Hematopoietic multipotent progenitor cell treated with erythropoietin and hydrocortisone succinate and interleukin-3 and kit ligand, for 4 days (in vitro differentiated cells): ENCODE results near the gene HOXC6.

Experiments
- DNase-seq: peaks from one replicate; pipeline ENCODE4 v3.0.0-alpha.2; 2015

Gene HOXC6

DNA sequence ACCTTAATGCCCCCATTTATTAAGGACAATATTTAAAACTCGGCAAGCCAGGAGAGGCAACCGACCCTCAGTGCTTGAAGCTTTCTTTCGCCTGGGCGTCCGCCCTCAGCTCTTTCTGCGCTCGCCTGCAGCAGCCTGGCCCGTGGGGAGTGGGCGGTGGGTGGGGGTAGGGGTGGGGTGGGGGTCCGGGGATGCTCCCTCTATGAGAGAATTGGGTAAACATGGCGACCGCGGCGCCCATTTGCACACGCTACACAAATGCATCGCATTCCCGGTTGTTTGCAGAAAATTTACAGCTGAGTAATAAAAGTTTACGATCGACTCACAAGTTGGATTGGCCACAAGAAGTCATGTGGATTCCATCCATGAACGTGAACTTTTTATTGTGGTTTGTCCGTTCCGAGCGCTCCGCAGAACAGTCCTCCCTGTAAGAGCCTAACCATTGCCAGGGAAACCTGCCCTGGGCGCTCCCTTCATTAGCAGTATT is 11.7 kb upstream of the HOXC6 start:
- no peak for DNase-seq

DNA sequence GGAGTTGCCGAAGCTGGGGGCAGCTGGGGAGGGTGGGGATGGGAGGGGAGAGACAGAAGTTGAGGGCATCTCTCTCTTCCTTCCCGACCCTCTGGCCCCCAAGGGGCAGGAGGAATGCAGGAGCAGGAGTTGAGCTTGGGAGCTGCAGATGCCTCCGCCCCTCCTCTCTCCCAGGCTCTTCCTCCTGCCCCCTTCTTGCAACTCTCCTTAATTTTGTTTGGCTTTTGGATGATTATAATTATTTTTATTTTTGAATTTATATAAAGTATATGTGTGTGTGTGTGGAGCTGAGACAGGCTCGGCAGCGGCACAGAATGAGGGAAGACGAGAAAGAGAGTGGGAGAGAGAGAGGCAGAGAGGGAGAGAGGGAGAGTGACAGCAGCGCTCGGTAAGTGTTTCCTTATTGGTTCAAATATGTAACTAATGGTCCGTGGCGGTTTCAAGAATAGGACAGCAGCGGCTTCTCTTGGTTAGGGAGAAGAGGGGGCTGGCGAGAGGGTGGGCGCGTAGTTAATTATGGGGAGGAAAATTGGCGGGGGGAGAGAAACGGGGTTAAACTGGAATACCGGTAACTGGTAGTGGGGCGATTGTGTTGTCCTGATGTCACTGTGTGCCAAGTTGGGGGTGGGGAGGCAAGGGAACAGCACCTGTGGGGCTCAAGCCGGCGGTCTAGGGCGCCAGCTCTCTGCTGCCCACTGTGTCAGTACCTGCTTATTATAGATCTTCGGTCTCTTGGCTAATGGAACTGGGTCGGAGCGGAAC is 11.0 kb upstream of the HOXC6 start:
- no peak for DNase-seq

DNA sequence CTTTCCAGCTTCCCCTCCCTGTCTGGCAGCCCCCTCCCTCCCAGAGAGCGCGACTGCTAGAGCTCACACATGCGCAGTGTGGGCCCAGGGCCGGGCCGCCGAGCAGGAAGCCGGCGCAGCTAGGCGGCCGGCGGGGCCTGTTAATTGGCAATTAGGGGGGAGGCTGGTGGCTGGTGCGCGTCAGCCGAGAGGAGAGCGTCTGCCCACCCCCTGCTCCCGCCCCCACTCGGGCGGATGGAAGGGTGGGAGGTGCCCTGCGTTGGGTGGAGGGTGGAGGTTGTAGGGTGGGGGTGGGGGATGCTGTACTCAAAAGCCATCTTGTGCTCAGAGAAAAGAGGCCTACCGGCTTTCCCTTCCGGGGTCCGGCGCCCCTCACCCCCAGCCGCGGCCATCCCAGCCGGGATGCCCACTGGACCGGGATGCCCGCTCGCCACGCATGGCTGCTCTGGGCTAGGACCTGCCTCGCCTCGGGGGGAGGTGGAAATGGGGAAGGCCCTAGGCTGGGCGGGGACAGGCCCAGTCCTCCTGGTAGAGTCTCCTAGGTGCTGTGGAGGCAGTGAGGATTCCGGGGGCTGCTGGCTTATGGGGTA is 10.3 kb upstream of the HOXC6 start:
- peak; percentile 73 for DNase-seq

DNA sequence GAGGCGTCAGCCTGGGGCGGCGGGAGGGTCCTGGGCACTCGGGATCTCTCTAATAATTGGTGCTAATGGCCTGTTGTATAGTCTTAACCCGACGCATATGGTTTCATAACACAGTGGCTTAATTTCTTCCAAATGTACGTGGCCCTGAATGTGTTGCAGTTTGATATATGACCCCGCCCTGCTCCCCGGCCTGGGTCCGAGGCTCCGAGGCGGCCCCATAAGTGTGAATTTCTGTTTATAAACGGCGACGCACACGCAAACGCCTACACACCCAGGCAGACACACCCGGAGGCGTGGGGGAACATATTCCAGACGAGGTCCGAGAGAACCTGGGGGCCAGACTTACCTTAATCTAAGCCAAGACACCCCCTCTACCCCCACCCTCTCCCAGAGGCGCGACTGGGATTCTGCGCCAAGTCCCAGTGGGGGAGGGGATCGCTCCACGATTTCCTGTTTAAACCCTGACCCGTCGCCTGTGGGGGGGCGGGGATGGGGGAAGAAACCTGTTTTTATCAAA is 9.7 kb upstream of the HOXC6 start:
- no peak for DNase-seq

DNA sequence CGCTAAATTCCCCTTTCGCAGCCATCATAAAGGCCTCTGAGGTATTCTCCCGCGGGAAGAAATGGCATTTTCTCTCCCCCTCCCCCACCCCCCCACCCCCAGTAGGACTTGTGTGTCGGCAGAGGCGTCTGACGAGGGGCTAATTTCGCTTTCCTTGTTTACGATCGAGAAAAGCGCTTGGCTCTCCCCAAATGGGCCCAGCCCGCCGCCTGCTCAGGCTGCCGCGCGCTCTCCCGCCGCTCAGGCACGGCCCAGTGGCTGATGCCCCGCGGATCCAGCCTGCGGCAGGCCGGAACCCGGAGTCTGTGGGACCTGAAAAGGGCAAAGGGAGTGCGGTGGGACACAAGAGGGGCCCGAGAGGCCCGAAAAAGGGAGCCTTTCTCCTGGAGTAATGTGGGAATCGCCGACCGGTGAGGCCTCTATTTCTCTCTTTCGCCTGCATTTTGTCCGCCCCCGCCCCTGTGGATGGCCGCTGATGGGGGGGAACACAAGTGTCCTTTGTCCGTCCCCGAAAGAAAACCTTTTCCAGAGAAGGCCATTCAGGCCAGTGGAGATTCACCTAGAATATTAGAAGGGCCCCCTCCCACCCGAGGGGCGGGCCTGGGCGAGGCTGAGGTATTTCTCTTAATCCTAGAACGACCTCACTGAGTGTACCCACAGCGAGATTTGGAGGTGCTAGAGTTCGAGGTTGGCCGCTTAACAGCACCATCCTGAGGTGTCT is 9.0 kb upstream of the HOXC6 start:
- no peak for DNase-seq

DNA sequence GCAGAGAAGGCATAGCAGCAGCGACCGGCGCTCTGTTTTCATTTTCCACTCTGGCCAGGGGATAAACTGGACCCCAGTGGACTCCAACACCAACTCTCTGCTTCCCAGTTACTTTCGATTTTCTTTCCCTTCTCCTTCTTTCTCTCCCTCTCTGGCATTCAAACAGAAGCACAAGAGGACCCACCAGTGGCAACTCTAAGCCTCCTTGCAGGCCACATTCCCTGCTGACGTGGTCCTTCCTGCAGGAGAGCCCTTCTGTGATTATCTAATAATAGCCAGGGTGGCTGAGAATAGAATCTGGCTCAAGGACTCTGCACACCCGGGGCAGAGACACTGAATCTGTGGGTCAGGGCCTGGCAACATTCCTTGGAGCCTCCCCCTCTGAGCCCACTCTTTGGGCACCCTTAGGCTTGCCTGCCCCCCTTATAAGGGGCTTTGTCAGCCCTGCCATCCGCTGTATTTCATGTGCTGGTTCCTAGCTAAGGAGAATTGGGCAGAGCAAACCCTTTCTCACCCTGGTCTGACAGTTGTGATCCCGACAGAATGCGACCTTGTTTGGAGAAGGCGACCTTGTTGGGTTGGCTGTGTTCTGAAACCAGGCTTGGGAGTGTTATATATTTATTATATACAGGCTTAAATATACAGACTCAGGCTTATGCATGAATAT is 8.2 kb upstream of the HOXC6 start:
- DNase-seq = no peak

DNA sequence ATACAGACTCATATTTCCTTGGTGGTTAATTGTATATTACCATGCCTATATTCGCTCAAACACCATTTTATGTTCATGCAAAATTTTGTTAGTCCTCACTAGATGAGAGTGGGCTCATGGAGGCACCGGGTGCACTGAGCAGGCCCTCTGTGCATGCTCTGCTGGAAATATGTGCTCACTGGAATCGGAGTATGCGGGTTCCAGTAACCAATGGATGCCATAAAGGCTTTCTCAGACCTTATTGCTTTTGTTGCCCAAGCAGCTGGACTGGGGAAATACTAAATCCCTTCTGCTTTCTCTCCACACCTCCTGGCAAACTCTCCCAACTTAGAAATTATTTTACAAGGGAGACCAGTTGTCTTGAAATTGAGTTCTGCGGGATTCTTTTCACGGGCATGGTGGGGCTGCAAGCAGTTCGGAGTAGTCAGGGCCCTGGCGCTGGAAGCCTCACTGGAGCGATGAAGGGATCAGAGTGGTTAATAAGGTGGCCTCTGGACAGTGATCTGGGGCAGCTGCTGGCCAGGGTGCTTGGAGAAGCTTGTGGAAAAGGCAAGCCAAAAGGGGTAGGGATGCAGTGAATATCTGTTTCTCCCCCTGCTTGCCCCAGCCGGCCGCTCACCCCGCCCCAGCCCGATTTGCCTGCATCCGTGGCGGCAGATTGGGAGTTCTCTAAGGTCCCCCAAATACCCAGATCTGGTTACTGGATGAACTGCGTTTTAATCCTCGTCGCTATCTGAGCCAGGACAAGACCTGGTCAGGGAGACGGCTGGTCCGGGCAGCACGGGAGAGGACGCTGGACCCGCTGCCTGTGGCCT is 7.4 kb upstream of the HOXC6 start:
- no peak for DNase-seq

DNA sequence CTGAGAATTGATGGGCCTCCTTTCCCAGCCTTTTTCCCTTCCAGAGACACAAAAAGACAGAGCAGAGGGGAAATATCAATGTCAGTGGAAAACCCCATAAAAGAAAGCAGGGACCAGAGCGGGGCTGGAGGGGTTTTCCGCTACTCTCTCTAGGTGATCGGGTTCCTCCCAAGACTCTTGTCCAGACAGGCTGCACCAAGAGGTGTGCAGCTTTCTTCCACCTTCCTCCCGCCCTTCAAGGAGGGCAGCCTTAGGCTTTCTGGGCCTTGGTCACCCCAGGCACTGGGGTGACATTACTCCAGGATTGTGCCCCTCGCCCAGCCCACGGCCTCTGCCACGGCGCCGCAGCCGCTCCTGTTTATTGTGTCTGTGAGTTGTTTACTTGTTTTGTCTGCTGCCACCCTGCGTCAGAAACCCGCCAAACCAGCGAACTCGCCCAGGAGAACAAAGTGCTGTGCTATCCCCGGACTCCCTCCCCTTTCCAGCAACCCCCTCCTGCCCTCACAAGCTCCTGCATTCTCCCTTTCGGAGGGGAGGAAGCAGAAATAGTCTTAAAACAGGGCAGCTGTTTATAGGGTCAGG is 6.7 kb upstream of the HOXC6 start:
- no peak for DNase-seq

DNA sequence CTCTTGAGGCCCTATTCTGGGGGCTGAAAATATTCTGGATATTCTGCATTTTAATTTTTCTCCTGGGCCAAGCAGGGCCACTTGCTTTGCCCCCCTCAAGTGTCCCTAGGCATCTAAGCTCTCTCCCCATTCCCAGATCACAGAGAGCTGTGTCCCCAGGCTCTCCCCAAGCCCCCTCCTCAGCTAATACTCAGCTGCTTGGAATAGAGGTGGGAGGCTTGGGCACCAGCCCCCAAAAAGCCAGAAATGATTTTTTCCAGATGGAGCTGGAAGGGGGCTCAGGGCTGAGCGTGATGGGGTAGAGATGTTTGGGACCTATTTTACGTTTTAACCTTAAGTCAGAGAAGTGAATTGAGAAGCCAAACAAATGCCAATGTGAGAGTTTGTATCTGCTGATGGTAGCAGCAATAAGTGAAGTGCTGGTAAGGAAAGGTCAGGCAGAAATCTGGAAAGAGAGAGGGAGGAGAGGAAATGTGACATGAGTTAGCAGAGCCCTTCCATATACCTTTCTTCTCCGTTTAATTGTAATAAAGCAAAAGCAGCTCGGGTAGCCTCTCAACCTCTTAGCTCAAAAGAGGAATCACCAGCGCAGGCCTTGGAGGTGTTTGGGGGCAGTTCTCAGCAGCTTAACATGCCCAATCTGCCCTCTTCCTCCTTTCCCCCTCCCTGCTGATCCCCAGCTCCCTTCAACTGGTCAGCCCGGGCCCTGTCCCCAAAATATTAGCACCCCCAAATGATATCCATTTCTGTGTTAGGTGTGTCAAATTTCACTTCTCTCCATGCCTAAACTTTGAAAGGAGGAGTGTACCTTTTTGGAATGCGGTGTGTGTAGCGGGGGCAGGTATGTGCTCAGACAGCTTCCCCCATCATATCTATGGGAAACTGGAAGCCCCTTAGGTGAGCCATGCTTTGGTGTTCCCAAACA is 5.0 kb upstream of the HOXC6 start:
- no peak for DNase-seq

DNA sequence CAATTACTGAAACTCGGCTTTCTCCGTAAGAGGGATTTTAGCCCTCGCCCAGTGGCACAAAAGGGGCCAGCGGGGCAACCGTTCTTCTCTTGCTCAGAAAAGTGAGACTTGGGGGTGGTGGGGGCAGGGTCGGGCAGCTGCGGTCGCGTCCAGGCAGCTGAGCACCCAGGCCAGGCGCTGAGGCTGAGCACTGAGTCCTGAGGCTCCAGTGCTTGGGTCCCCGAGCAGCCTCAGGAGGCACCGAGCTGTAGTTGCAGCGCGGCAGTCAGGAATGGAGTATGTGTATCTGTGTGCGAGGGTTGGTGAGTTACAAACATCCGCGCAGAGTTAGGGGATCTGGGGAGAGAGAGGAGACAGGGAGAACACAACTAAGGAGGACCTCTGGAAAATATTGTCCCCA is 4.1 kb upstream of the HOXC6 start:
- no peak for DNase-seq

DNA sequence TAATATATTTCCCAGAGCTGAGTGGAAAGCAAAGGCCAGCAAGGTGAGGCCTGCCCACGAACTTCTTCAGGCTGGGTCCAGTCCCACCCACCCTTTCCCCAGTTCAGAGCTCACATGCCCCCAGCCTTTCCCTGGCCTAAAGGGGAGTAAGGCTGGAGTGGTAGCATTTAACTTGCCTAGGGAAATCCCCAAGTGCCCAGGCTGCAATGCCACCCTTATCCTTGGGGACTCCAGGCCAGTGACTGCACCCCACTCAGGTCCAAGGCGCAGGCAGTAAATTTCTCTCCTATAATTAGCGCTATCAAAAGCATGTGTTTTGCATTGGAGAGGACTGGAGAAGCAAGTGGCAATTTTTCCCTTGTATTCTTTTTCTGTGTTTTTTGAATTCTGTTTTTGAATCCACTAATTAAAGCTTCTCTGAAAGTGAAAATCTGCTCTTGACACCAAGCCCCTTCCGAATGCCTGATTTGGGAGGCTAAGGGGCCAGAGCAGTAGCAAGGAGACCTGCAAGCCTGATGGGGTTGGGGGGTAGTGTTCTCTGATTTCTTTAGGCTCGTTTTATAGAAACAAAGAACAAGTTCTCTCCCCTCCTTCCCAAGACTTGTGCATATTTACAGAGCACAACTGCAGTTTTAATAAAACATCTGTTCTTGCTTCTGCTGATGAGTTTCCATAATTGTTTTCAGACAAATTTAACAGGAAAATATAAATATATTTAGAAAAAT is 3.5 kb upstream of the HOXC6 start:
- no peak for DNase-seq

DNA sequence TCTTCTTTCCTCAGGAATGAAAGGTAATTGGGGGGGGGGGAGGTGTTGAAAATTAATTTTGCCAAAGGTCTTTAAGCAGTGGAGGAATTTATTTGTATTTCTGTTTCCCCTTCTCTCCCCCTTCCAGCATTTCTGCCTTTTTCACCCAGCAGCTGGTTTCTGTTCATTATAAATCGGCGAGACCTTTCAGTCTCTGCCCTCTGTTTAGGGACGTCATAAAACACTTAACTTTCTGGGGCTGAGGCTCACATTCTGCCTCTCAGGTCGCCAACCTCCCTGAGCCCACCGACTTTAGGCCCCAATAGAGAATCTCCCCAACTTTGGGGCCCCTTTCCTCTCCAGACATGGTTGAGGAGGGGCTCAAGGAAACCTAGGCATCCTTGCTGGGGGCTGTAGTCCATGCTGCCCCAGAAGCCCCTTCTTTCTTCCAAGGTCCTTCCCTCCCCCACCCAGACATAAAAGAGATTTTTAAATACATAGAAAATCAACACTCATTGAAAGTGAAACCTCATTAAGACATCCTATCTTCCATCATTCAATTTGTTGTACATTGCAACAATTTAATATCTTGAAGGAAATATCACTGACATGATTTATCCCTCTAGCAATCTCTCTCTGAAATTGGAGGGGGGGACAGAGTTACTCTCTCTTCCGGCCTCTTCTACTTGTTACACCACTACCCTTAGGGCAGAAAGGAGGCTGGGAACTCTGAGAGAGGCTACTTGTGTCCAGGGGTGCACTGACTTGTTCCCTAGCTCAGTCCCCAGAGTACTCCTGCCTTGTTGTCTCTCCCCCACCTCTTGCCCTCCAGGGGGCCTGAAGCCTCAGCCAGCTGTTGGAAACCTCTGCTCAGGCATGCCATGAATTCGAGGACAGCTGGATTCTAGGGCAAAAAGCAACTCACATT is 2.5 kb upstream of the HOXC6 start:
- DNase-seq = no peak

DNA sequence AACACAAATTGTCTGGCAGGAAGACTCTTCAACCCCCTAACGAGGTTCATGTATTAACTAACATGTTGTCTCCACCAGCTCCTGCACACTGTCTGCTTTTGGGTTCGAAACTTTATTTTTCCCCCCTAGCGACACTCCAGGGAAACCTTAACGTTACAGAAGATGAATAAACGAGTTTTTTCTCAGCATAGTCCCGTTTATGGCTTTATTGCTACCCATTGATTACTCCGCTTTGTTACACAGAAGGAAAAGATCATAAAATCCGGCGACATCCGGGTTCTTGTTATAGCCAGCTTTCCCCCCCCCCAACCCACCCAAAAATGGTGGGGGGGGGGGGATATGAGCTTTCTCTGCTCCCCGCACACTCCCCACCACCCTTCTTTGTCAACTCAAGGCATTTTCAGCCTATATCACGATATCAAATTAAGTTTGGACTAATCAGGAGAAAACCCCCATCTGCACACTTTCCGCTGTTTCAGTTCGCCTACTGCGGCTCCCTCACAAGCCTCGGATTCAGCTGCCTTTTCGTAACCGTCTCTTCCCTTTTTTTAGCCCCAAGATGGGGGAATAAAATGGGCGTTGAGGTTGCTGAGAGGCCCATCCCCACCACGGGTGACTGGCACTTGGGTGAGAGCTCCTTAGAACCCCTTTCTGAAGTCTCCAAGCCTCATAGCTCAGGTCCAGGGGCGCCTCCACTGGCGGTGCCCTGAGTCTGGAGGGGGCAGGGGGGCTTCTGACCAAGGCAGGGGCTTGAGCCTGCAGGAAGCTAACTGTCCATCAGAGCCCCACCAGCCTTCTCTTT is 1.4 kb upstream of the HOXC6 start:
- no peak for DNase-seq

DNA sequence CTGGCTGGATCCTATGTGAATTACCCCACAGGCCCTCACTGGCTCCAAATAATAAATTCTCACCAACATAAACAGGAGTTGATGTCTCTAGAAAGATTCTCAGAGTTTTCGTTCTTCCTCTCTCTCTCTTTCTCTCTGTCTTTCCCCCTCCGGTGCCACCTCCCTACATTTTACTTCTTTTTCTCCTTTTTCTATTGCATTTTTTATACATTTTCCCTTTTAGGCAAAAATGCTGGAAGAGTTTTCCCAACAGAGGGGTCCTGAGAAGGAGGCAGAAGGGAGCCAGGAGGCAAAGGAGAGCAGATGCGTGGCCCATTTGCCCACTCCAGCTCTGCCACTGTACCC is 826 bp upstream of the HOXC6 start:
- no peak for DNase-seq

DNA sequence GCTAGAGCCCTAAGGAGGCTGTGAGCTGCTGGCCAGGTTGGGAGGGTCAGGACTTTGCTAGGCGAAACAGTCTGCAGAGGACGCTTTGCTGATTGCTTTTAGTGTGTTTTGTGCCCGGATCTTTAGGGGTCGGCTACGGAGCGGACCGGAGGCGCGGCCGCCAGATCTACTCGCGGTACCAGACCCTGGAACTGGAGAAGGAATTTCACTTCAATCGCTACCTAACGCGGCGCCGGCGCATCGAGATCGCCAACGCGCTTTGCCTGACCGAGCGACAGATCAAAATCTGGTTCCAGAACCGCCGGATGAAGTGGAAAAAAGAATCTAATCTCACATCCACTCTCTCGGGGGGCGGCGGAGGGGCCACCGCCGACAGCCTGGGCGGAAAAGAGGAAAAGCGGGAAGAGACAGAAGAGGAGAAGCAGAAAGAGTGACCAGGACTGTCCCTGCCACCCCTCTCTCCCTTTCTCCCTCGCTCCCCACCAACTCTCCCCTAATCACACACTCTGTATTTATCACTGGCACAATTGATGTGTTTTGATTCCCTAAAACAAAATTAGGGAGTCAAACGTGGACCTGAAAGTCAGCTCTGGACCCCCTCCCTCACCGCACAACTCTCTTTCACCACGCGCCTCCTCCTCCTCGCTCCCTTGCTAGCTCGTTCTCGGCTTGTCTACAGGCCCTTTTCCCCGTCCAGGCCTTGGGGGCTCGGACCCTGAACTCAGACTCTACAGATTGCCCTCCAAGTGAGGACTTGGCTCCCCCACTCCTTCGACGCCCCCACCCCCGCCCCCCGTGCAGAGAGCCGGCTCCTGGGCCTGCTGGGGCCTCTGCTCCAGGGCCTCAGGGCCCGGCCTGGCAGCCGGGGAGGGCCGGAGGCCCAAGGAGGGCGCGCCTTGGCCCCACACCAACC is 1.5 kb downstream of the HOXC6 start:
- no peak for DNase-seq

DNA sequence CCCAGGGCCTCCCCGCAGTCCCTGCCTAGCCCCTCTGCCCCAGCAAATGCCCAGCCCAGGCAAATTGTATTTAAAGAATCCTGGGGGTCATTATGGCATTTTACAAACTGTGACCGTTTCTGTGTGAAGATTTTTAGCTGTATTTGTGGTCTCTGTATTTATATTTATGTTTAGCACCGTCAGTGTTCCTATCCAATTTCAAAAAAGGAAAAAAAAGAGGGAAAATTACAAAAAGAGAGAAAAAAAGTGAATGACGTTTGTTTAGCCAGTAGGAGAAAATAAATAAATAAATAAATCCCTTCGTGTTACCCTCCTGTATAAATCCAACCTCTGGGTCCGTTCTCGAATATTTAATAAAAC is 2.2 kb downstream of the HOXC6 start:
- no peak for DNase-seq

DNA sequence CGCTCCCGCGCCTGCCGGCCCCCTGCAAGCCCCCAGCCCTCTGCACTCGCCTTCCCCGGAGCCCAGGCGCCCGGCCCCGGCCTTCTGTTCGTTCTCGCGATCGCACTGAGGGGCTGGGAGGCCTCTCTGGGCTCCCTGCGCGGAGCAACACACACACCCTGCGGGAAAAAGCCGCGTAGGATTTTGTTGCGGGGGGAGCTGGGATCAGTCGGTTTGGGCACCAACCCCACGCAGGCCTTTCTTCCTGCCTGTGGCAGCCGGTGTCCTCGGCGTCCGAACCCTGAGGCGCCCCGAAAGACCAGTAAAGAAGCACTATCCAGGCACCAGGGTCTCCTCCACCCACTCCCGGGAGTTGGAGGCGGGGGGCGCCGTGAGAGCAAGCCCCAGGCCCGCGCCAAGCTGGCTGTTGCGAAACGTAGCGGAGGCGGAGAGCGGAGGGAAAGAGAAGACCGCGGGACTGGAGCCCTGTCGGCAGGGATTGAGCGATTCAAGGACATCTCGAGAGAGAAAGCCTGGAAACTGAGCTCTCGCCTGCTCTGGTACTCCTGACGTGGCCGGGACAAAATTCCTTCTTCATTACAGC is 2.7 kb downstream of the HOXC6 start:
- no peak for DNase-seq
